Endothelial cell of umbilical vein (primary cell): ENCODE data around the gene FBXO45. TPM values are rescaled to one million over a fixed set of nuclear protein-coding genes. Genes with fewer than 3 reads are reported as not detected.

Source experiments
- Bru-seq: library from RNA; stranded (reverse); fragments of 400-500 nt; gene quantifications from one replicate; lab custom pipeline; 2021; lab: Mats Ljungman, UMichigan
- BruChase-seq, 2 experiments: library from RNA; stranded (reverse); fragments of 400-500 nt; gene quantifications; one replicate each; lab custom pipeline; 2021; lab: Mats Ljungman, UMichigan
- BruUV-seq: library from RNA; stranded (reverse); fragments of 400-500 nt; replicated peaks from 2 replicates; lab custom pipeline; 2021; lab: Mats Ljungman, UMichigan
- CTCF ChIA-PET: fragments of 300-600, 350-600 bp; sonication (Branson Sonifier 250); formaldehyde crosslinking; loops from one replicate; lab custom pipeline; 2021; ENCODE audit warnings: antibody characterized with exemption, inconsistent platforms; lab: Charles Lee
- POLR2A ChIA-PET: fragments of 300-600, 350-600 bp; sonication (Branson Sonifier 250); formaldehyde crosslinking; loops from one replicate; lab custom pipeline; 2021; ENCODE audit warnings: antibody characterized with exemption, inconsistent platforms; lab: Charles Lee
- DNase-seq: peaks from one replicate; pipeline ENCODE4 v3.0.0-alpha.2; 2011; ENCODE audit warnings: low read depth, low spot score
- FAIRE-seq: peaks from 2 replicates; lab custom pipeline; 2011; peaks lifted over from hg19 to GRCh38; lab: Jason Lieb, UNC
- H2AFZ ChIP-seq: 2 replicates; pipeline ENCODE4 v1.6.0; 2012; ENCODE audit warnings: low read depth, low read length, control low read depth, inconsistent platforms
- H3K27ac ChIP-seq: 2 replicates; pipeline ENCODE4 v1.5.1; 2011; ENCODE audit warnings: low read depth, mild to moderate bottlenecking, control low read depth, low read length, moderate library complexity; ENCODE audit not compliant: insufficient read depth
- H3K27me3 ChIP-seq, 2 experiments: 2 replicates each; pipeline versions ENCODE4 v1.6.0 to v1.6.1; 2011; ENCODE audit warnings: low read length in 2 of 2, mixed read lengths in 1 of 2; ENCODE audit not compliant: control insufficient read depth in 2 of 2, insufficient read depth in 2 of 2
- H3K36me3 ChIP-seq, 2 experiments: 2 replicates in 1 of 2; 3 replicates in 1 of 2; pipeline ENCODE4 v1.5.1; 2011; ENCODE audit warnings: low read length in 2 of 2, mild to moderate bottlenecking in 1 of 2, moderate library complexity in 1 of 2; ENCODE audit not compliant: control insufficient read depth in 2 of 2, insufficient read depth in 2 of 2; ENCODE audit errors: extremely low read depth in 1 of 2
- H3K4me1 ChIP-seq: 3 replicates; pipeline ENCODE4 v1.5.1; 2011; ENCODE audit warnings: mild to moderate bottlenecking, low read length; ENCODE audit not compliant: control insufficient read depth, insufficient read depth; ENCODE audit errors: extremely low read depth
- H3K4me2 ChIP-seq: 2 replicates; pipeline ENCODE4 v1.6.1; 2011; ENCODE audit warnings: low read length, control low read depth, mixed read lengths; ENCODE audit not compliant: insufficient read depth
- H3K4me3 ChIP-seq, 3 experiments: fragments of 200-600 bp in 1 of 3; sonication (generic), shearing (Covaris generic) in 1 of 3; replicated peaks in 1 of 3; 2 replicates each; pipeline ENCODE4 v1.5.1; 2011 to 2016; ENCODE audit warnings: control low read depth in 3 of 3, low read length in 3 of 3, mild to moderate bottlenecking in 2 of 3, inconsistent platforms in 1 of 3, low read depth in 1 of 3, moderate library complexity in 1 of 3; ENCODE audit not compliant: insufficient read depth in 1 of 3
- H3K79me2 ChIP-seq: 2 replicates; pipeline ENCODE4 v1.6.0; 2012; ENCODE audit warnings: low read length, inconsistent platforms; ENCODE audit not compliant: control insufficient read depth, insufficient read depth
- H3K9ac ChIP-seq: replicated peaks from 2 replicates; pipeline ENCODE3; 2011; ENCODE audit warnings: low read length, control low read depth; ENCODE audit not compliant: insufficient read depth; ENCODE audit errors: extremely low read depth
- H3K9me1 ChIP-seq: replicated peaks from 3 replicates; pipeline ENCODE4 v1.6.0; 2011; ENCODE audit warnings: mild to moderate bottlenecking, low read length; ENCODE audit not compliant: control insufficient read depth, insufficient read depth; ENCODE audit errors: extremely low read depth
- H3K9me3 ChIP-seq: replicated peaks from 2 replicates; pipeline ENCODE4 v1.5.1; 2012; ENCODE audit warnings: low read length, inconsistent platforms; ENCODE audit not compliant: control insufficient read depth, insufficient read depth
- H4K20me1 ChIP-seq: replicated peaks from 2 replicates; pipeline ENCODE3; 2011; ENCODE audit warnings: mild to moderate bottlenecking, low read length; ENCODE audit not compliant: control insufficient read depth, insufficient read depth; ENCODE audit errors: extremely low read depth
- EZH2 ChIP-seq: IDR thresholded peaks from 2 replicates; pipeline ENCODE4 v1.6.1; 2012; ENCODE audit warnings: borderline replicate concordance, low read depth, mild to moderate bottlenecking, moderate library complexity, low read length, inconsistent platforms; ENCODE audit not compliant: severe bottlenecking
- FOS ChIP-seq: IDR thresholded peaks from 2 replicates; pipeline ENCODE4 v1.6.1; 2011; ENCODE audit warnings: mild to moderate bottlenecking, low read length, moderate library complexity, borderline replicate concordance; ENCODE audit not compliant: insufficient read depth
- JUN ChIP-seq: IDR thresholded peaks from 2 replicates; pipeline ENCODE4 v1.6.1; 2011; ENCODE audit warnings: borderline replicate concordance, low read depth; ENCODE audit not compliant: insufficient read length, insufficient read depth
- MAX ChIP-seq: IDR thresholded peaks from 2 replicates; pipeline ENCODE4 v1.6.1; 2011; ENCODE audit not compliant: insufficient read depth, insufficient read length
- MYC ChIP-seq: IDR thresholded peaks from one replicate; pipeline ENCODE4 v1.6.1; 2011; ENCODE audit warnings: mild to moderate bottlenecking, low read depth, low read length
- POLR2A ChIP-seq: IDR thresholded peaks from 2 replicates; pipeline ENCODE4 v1.6.1; 2012; ENCODE audit warnings: low read depth, mild to moderate bottlenecking, control low read depth, low read length
- POLR2AphosphoS5 ChIP-seq: IDR thresholded peaks from 2 replicates; pipeline ENCODE4 v1.6.1; 2012; ENCODE audit warnings: low read depth, mild to moderate bottlenecking, control low read depth, low read length, moderate library complexity; ENCODE audit not compliant: insufficient read depth
- dilution Hi-C: fragments of 300-500 bp; cut with MboI; formaldehyde crosslinking; loops from one replicate; pipeline ENCODE4 v1.15.0; 2019; ENCODE audit warnings: low sequenced_read_pairs; ENCODE audit not compliant: extremely low pct_ligation_motif_present
- intact Hi-C: fragments of 100-400 bp; cut with micrococcal nuclease; formaldehyde crosslinking; loops from one replicate; pipeline ENCODE4 v1.10.0; 2022
- long read RNA-seq: library from polyadenylated mRNA; stranded (forward); transcript quantifications from one replicate; pipeline ENCODE4 v2.0.0, GENCODE V29; 2021
- polyA minus RNA-seq, 3 experiments: library from RNA; depleted of rRNA, polyadenylated mRNA; stranded (reverse); fragments of >200 nt; gene quantifications; 1 replicate in 1 of 3; 2 replicates in 2 of 3; pipeline ENCODE4 v1.2.3, GENCODE V29; 2011
- polyA plus RNA-seq, 4 experiments: library from polyadenylated mRNA; depleted of rRNA in 3 of 4; stranded (reverse) in 3 of 4; unstranded in 1 of 4; fragments of >200 nt; gene quantifications; 2 replicates each; pipeline versions ENCODE4 v1.2.1 to v1.2.3, GENCODE V29; 2011 to 2012; ENCODE audit warnings: missing spikeins in 1 of 4
- total RNA-seq: library from RNA; stranded (reverse); gene quantifications from 2 replicates; pipeline ENCODE4 v1.2.3, GENCODE V29; 2021

FBXO45 gene
- total RNA-seq, result 12.4 and 13.4 TPM in 2 replicates
- 2.0 and 3.5 TPM in 2 replicates for polyA plus RNA-seq
- polyA plus RNA-seq (2011; cell fraction: cytosol; rRNA removed), result 4.8 and 5.3 TPM in 2 replicates
- 1.7 and 3.0 TPM in 2 replicates for polyA plus RNA-seq (2011; cell fraction: nucleus; rRNA removed)
- polyA plus RNA-seq (2012), result 9.8 and 15.9 TPM in 2 replicates
- 5.1 and 5.6 TPM in 2 replicates for polyA minus RNA-seq
- 14.1 TPM for polyA minus RNA-seq (2011; cell fraction: cytosol; rRNA and poly(A)+ RNA removed)
- polyA minus RNA-seq (2011; cell fraction: nucleus; rRNA and poly(A)+ RNA removed), result 1.7 and 2.6 TPM in 2 replicates
- Bru-seq, nascent RNA, result percentile 72 among the genes with signal in this experiment
- BruChase-seq, experiment 1, labeled RNA remaining after a 6-hour chase, result percentile 84 among the genes with signal in this experiment
- percentile 87 among the genes with signal in this experiment for BruChase-seq, experiment 2, labeled RNA remaining after a 2-hour chase
- long read RNA-seq, full-length matches to known transcripts, result 23 of 31 reads
- long read RNA-seq, partial matches to known transcripts, result 2 of 31 reads
- long read RNA-seq, other reads (novel, unspliced or antisense), result 6 of 31 reads

GRCh38 chr3:196568246-196569002 lies at the start of gene FBXO45, which contains the start of gene WDR53:
FBXO45 (plus strand) TSS chr3:196568660; CDS start chr3:196568985, 325 bp downstream.
WDR53 (minus strand) TSS chr3:196568554; CDS start chr3:196561475, 7,079 bp downstream.
- peaks cover 0 to 3% of the 10 kb centered on the region in 2 experiments for H3K36me3 ChIP-seq
- peaks cover 51% of the 10 kb centered on the region for H3K79me2 ChIP-seq
- no peaks in the 10 kb centered on the region for H3K27me3 ChIP-seq
- ChIA-PET CTCF (interaction anchor here (0.7 to 2.1 kb wide), 12 partner anchors 13 to 120 kb away, joined by 3 to 14 read pairs (median 4); no protein-coding TSS in a partner anchor), POLR2A (interaction anchor here (0.8 kb wide), 1 partner anchor 13 kb away, joined by 3 read pairs; no protein-coding TSS in a partner anchor)
- no peaks in the 10 kb centered on the region for H4K20me1 ChIP-seq
- peak; percentile 85 for FAIRE-seq
- no TSS peak for BruUV-seq
- peak within 1 kb of the TSS; percentile 24 to 95 (median 57) for H3K4me3 ChIP-seq
- H3K27ac ChIP-seq, result peak within 1 kb of the TSS; percentile 34
- no peaks in the 10 kb centered on the region for H3K9me1 ChIP-seq
- H3K9ac ChIP-seq, result peak within 1 kb of the TSS; percentile 66
- peak within 1 kb of the TSS; percentile 38 for H2AFZ ChIP-seq
- TF ChIP-seq MYC, result no peak
- TF ChIP-seq EZH2, result no peak
- peak; percentile 80 for TF ChIP-seq POLR2A
- TF ChIP-seq MAX, result peak; percentile 68
- TF ChIP-seq FOS, result no peak
- no peak for TF ChIP-seq JUN
- peak; percentile 81 for TF ChIP-seq POLR2AphosphoS5
- no peaks in the 10 kb centered on the region for H3K9me3 ChIP-seq
- peak within 1 kb of the TSS; percentile 70 for H3K4me2 ChIP-seq
- DNase-seq, result peak; percentile 97
- peaks cover 26% of the 10 kb centered on the region for H3K4me1 ChIP-seq
- dilution Hi-C loops (no loop called here), intact Hi-C loops (loop anchor here (2.0 kb wide), 2 partner anchors 40 to 374 kb away; partner anchors contain the start of gene NCBP2)
